ENCODE measurements around the gene GPR26. TPM values are rescaled to one million over a fixed set of nuclear protein-coding genes. Genes with fewer than 3 reads are reported as not detected.

Gene GPR26
- total RNA-seq, 4 donors from 2014 or later, result not detected

- no peak for DNase-seq
- Histone ChIP-seq H3K27me3 (no peaks in the 10 kb centered on the region), H3K4me1 (no peaks in the 10 kb centered on the region), H3K27ac (no peak overlapping the region), H3K4me3 (no peak overlapping the region), H3K36me3 (no peaks in the 10 kb centered on the region), H3K9me3 (no peaks in the 10 kb centered on the region)
- intact Hi-C loops (cut with DNase I; ENCODE audit: low total_unique reads), result no loop called here
- TF ChIP-seq POLR2A (IDR thresholded peaks at IDR 0.05), result no peak
- TF ChIP-seq, protein P1, sequence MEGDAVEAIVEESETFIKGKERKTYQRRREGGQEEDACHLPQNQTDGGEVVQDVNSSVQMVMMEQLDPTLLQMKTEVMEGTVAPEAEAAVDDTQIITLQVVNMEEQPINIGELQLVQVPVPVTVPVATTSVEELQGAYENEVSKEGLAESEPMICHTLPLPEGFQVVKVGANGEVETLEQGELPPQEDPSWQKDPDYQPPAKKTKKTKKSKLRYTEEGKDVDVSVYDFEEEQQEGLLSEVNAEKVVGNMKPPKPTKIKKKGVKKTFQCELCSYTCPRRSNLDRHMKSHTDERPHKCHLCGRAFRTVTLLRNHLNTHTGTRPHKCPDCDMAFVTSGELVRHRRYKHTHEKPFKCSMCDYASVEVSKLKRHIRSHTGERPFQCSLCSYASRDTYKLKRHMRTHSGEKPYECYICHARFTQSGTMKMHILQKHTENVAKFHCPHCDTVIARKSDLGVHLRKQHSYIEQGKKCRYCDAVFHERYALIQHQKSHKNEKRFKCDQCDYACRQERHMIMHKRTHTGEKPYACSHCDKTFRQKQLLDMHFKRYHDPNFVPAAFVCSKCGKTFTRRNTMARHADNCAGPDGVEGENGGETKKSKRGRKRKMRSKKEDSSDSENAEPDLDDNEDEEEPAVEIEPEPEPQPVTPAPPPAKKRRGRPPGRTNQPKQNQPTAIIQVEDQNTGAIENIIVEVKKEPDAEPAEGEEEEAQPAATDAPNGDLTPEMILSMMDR (IDR thresholded peaks at IDR 0.05), result no peak
These were observed 49.4 kb downstream of the GPR26 start for GRCh38 chr10:123715546-123715945.

DNA sequence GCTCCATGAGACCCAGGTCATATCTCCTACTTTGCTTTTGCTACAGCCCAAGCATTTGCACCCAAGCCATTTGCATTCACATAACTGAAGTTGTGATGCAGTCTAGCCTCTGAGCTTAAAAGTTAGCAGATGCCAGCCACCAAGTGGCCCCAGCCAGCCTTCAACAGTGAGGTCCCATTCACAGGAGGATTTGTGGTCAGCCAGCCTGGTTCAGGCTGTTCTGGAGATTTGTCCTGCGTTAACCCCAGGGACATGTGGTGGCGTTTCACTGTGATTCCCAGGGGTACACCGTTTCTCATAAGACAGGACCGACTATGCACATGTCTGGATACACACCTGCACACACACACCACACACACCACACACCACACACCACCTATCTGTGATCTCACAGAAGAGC lies 51.2 kb downstream of the GPR26 start:
- Histone ChIP-seq H3K9me3 (no peaks in the 10 kb centered on the region), H3K4me1 (no peaks in the 10 kb centered on the region), H3K4me3 (no peak overlapping the region), H3K27me3 (no peaks in the 10 kb centered on the region), H3K27ac (no peak overlapping the region), H3K36me3 (no peaks in the 10 kb centered on the region)
- intact Hi-C loops (cut with DNase I; ENCODE audit: low total_unique reads), result no loop called here
- TF ChIP-seq, protein P1 (IDR thresholded peaks at IDR 0.05), result no peak
- no peak for TF ChIP-seq POLR2A (IDR thresholded peaks at IDR 0.05)
- DNase-seq, result no peak

DNA sequence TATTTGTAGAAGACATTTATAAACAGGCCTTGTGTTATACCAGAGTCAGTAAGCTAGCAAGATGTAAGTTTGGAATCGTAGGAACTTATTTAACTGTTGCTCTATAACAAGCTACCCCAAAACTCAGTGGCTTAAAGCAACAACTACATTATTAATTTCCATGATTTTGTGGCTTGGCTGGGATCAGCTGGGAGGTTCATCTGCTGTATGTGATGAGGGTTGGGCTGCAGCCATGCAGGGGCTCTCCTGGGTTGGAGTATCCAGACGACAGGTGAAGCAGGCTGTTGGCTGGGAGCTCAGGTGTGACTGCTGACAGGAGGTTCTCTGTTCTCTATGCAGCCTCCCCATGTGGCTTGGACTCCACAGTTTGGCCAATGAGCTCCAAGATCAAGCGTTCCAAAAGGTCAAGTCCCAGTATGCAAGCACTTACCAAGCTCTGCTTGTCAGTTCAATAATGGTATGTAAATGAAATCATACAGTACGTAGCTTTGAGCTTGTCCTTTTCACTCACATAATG lies 52.4 kb downstream of the GPR26 start:
- H3K4me3 ChIP-seq, result no peak overlapping the region
- intact Hi-C loops (cut with DNase I; ENCODE audit: low total_unique reads), result no loop called here
- no peaks in the 10 kb centered on the region for H3K27me3 ChIP-seq
- no peaks in the 10 kb centered on the region for H3K9me3 ChIP-seq
- no peaks in the 10 kb centered on the region for H3K4me1 ChIP-seq
- TF ChIP-seq POLR2A (IDR thresholded peaks at IDR 0.05), result no peak
- TF ChIP-seq, protein P1 (IDR thresholded peaks at IDR 0.05), result no peak
- H3K27ac ChIP-seq, result no peak overlapping the region
- no peak for DNase-seq
- H3K36me3 ChIP-seq, result no peaks in the 10 kb centered on the region

GRCh38 chr10:123720536-123720935 lies 54.4 kb downstream of the GPR26 start:
- intact Hi-C loops (cut with DNase I; ENCODE audit: low total_unique reads), result no loop called here
- TF ChIP-seq, protein P1 (IDR thresholded peaks at IDR 0.05), result no peak
- no peak for TF ChIP-seq POLR2A (IDR thresholded peaks at IDR 0.05)
- Histone ChIP-seq H3K9me3 (no peaks in the 10 kb centered on the region), H3K36me3 (no peaks in the 10 kb centered on the region), H3K27ac (no peak overlapping the region), H3K4me1 (no peaks in the 10 kb centered on the region), H3K4me3 (no peak overlapping the region), H3K27me3 (no peaks in the 10 kb centered on the region)
- no peak for DNase-seq

DNA sequence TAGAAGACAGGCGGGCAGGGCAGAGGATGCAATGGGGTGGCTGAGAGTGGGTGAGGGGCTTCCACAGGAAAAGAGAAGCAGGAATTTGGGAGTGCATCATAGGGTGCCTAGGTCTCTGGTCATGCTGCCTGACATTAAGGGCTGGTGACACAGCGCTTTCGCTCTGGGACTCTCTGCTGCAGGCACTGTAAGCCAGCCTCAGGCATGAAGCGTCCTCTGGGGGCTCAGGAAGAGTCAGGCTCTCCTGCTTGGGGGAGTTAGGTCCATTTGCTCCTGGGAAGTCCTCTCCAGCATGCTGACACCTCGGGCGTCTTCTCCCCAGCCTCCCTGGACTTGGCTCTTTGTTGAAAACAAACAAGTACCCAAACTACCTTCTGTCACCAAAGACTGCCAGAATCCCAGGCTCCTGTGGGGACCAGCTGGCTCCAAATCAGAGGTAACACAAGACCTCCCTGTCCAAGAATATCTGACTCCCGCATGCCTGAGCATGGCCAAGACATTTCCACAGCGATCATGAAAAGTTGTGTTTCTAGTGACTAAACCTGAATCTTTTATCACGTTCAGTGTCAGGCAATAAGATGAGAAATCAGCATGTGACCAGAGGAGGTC lies 55.4 kb downstream of the GPR26 start:
- no peaks in the 10 kb centered on the region for H3K9me3 ChIP-seq
- TF ChIP-seq POLR2A (IDR thresholded peaks at IDR 0.05), result no peak
- TF ChIP-seq, protein P1 (IDR thresholded peaks at IDR 0.05), result no peak
- no peak overlapping the region for H3K27ac ChIP-seq
- H3K4me1 ChIP-seq, result no peaks in the 10 kb centered on the region
- no peak for DNase-seq
- H3K27me3 ChIP-seq, result no peaks in the 10 kb centered on the region
- intact Hi-C loops (cut with DNase I; ENCODE audit: low total_unique reads), result no loop called here
- no peaks in the 10 kb centered on the region for H3K36me3 ChIP-seq
- H3K4me3 ChIP-seq, result no peak overlapping the region
